Measurements from ENCODE around the gene BTLA.

BTLA gene

GRCh38 chr3:112504123-112504522 lies 4.9 kb upstream of the BTLA start:
- no peak overlapping the region for H3K4me2 ChIP-seq
- no peaks in the 10 kb centered on the region for H3K79me2 ChIP-seq (ENCODE audit: insufficient read depth, low read depth)

GRCh38 chr3:112503304-112503972 lies 4.2 kb upstream of the BTLA start:
- Histone ChIP-seq H3K4me1 (ENCODE audit: low read depth, poor library complexity, severe bottlenecking) (no peaks in the 10 kb centered on the region), H3K4me3 (IDR thresholded peaks at IDR 0.05; ENCODE audit: insufficient read depth, low read depth, low read length) (no peak overlapping the region), H4K20me1 (ENCODE audit: insufficient read depth) (no peaks in the 10 kb centered on the region), H3K27ac (no peak overlapping the region), H3K27me3 (ENCODE audit: insufficient read depth, low read depth) (no peaks in the 10 kb centered on the region), H3K36me3 (ENCODE audit: insufficient read depth) (no peaks in the 10 kb centered on the region), H2AFZ (ENCODE audit: low read depth) (no peak overlapping the region), H3K9ac (no peak overlapping the region), H3K79me2 (ENCODE audit: insufficient read depth, low read depth) (no peaks in the 10 kb centered on the region), H3K4me2 (no peak overlapping the region)
- TF ChIP-seq CTCF (conservative IDR thresholded peaks at IDR 0.05; ENCODE audit: low read depth, low read length), result no peak

More at GRCh38 chr3:112504123-112504522, 4.9 kb upstream of the BTLA start:
- H3K27me3 ChIP-seq (ENCODE audit: insufficient read depth, low read depth), result no peaks in the 10 kb centered on the region
- no peak overlapping the region for H3K4me3 ChIP-seq (IDR thresholded peaks at IDR 0.05; ENCODE audit: insufficient read depth, low read depth, low read length)
- H3K36me3 ChIP-seq (ENCODE audit: insufficient read depth), result no peaks in the 10 kb centered on the region
- no peaks in the 10 kb centered on the region for H3K4me1 ChIP-seq (ENCODE audit: low read depth, poor library complexity, severe bottlenecking)
- no peaks in the 10 kb centered on the region for H4K20me1 ChIP-seq (ENCODE audit: insufficient read depth)
- H3K27ac ChIP-seq, result no peak overlapping the region
- H2AFZ ChIP-seq (ENCODE audit: low read depth), result no peak overlapping the region
- no peak overlapping the region for H3K9ac ChIP-seq
- no peak for TF ChIP-seq CTCF (conservative IDR thresholded peaks at IDR 0.05; ENCODE audit: low read depth, low read length)

GRCh38 chr3:112500621-112501020 lies 1.3 kb upstream of the BTLA start:
- Histone ChIP-seq H3K4me2 (no peak overlapping the region), H3K27me3 (ENCODE audit: insufficient read depth, low read depth) (no peaks in the 10 kb centered on the region), H3K4me3 (IDR thresholded peaks at IDR 0.05; ENCODE audit: insufficient read depth, low read depth, low read length) (no peak overlapping the region), H3K36me3 (ENCODE audit: insufficient read depth) (no peaks in the 10 kb centered on the region), H3K27ac (no peak overlapping the region), H4K20me1 (ENCODE audit: insufficient read depth) (no peaks in the 10 kb centered on the region), H3K79me2 (ENCODE audit: insufficient read depth, low read depth) (no peaks in the 10 kb centered on the region), H3K4me1 (ENCODE audit: low read depth, poor library complexity, severe bottlenecking) (peaks cover 10% of the 10 kb centered on the region), H3K9ac (no peak overlapping the region), H2AFZ (ENCODE audit: low read depth) (no peak overlapping the region)
- no peak for TF ChIP-seq CTCF (conservative IDR thresholded peaks at IDR 0.05; ENCODE audit: low read depth, low read length)

GRCh38 chr3:112497897-112498548 lies 1.2 kb downstream of the BTLA start:
- no peak overlapping the region for H2AFZ ChIP-seq (ENCODE audit: low read depth)
- no peaks in the 10 kb centered on the region for H3K27me3 ChIP-seq (ENCODE audit: insufficient read depth, low read depth)
- no peak overlapping the region for H3K4me2 ChIP-seq
- no peaks in the 10 kb centered on the region for H3K79me2 ChIP-seq (ENCODE audit: insufficient read depth, low read depth)
- H3K9ac ChIP-seq, result no peak overlapping the region
- H3K27ac ChIP-seq, result no peak overlapping the region
- H3K4me1 ChIP-seq (ENCODE audit: low read depth, poor library complexity, severe bottlenecking), result peaks cover 10% of the 10 kb centered on the region
- no peak overlapping the region for H3K4me3 ChIP-seq (IDR thresholded peaks at IDR 0.05; ENCODE audit: insufficient read depth, low read depth, low read length)
- no peaks in the 10 kb centered on the region for H3K36me3 ChIP-seq (ENCODE audit: insufficient read depth)
- no peak for TF ChIP-seq CTCF (conservative IDR thresholded peaks at IDR 0.05; ENCODE audit: low read depth, low read length)
- no peaks in the 10 kb centered on the region for H4K20me1 ChIP-seq (ENCODE audit: insufficient read depth)
